Measurements from ENCODE around the gene GIPC3. TPM values are rescaled to one million over a fixed set of nuclear protein-coding genes. Genes with fewer than 3 reads are reported as not detected.

The GIPC3 gene
- total RNA-seq, 1 experiment from 2014 or later: 0.34 TPM

DNA sequence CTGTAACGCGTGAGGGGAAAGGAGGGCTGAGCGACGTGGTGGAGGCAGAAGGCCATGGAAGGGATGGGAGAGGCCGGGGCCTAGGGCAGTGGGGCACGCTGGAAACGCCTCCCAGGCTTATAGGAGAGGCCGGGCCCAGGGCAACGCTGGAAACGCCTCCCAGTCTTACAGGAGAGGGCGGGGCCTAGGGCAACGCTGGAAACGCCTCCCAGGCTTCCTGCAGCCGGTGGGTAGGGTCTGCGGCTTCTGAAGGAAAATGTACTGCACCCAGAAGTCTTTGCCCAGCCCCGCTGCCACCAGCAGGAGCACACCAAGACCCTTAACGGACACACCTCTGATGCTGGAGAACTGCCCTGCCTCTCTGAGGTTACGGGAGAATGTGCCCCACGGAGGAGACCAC is 32.2 kb downstream of the GIPC3 start:
- no peak for TF ChIP-seq EZH2 (IDR thresholded peaks at IDR 0.05; ENCODE audit: borderline replicate concordance, low read depth, low read length, poor library complexity, severe bottlenecking)
- TF ChIP-seq, protein P1, sequence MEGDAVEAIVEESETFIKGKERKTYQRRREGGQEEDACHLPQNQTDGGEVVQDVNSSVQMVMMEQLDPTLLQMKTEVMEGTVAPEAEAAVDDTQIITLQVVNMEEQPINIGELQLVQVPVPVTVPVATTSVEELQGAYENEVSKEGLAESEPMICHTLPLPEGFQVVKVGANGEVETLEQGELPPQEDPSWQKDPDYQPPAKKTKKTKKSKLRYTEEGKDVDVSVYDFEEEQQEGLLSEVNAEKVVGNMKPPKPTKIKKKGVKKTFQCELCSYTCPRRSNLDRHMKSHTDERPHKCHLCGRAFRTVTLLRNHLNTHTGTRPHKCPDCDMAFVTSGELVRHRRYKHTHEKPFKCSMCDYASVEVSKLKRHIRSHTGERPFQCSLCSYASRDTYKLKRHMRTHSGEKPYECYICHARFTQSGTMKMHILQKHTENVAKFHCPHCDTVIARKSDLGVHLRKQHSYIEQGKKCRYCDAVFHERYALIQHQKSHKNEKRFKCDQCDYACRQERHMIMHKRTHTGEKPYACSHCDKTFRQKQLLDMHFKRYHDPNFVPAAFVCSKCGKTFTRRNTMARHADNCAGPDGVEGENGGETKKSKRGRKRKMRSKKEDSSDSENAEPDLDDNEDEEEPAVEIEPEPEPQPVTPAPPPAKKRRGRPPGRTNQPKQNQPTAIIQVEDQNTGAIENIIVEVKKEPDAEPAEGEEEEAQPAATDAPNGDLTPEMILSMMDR (conservative IDR thresholded peaks at IDR 0.05; ENCODE audit: low read depth, low read length): no peak
- Histone ChIP-seq H3K36me3 (ENCODE audit: insufficient read depth, low read length, poor library complexity, severe bottlenecking) (peaks cover 2% of the 10 kb centered on the region), H3K27me3 (replicated peaks; ENCODE audit: insufficient read depth, low read depth, low read length, poor library complexity) (no peaks in the 10 kb centered on the region), H3K9me3 (ENCODE audit: low read depth, low read length, poor library complexity, severe bottlenecking) (no peaks in the 10 kb centered on the region), H3K27ac (ENCODE audit: low read depth, low read length, poor library complexity, severe bottlenecking) (no peak overlapping the region), H3K4me1 (ENCODE audit: insufficient read depth, low read length, poor library complexity, severe bottlenecking) (no peaks in the 10 kb centered on the region), H3K4me3 (ENCODE audit: low read depth, low read length, poor library complexity, severe bottlenecking) (no peak overlapping the region)
- ChIA-PET CTCF (no interaction called here), POLR2A (ENCODE audit: low non-redundant PET) (no interaction called here)
- no peak for DNase-seq (ENCODE audit: low spot score)
- no TSS peak for BruUV-seq (replicated peaks)
- intact Hi-C loops (cut with micrococcal nuclease; ENCODE audit: unreplicated experiment): loop anchor here (5.0 kb wide), 1 partner anchor 290 kb away; no protein-coding TSS in a partner anchor

DNA sequence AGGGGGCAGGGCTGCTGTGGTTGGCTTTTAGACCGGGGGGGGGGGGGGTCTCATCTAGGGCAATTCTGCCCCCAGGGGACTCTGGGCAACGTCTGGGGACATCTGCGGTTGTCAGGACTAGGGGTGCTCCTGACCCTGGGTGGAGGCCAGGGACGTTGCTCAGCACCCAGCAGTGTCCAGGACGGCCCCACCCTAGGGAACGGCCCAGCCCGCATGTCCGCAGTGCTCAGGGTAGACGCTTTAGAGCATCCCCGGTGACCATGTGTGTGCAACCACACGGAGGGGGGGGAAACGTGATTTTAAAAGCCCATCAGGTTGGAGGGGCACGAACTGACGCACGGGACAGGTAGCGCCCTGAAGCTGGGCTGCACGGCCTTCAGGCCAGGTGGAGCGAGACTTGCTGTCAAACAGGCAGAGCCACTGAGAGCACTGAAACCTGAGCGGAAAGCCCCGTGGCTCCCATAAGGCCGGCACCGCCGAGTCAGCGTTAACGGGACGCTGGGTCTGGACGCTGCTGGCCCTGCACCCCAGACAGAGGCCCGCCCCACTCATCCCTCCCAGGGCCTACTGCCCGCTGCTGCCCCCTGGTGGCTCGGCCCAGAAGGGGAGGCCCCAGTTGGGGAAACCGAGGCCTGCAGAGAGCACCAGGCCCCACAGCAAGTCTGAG is 33.0 kb downstream of the GIPC3 start:
- intact Hi-C loops (cut with micrococcal nuclease; ENCODE audit: unreplicated experiment): loop anchor here (2.0 to 5.0 kb wide), 2 partner anchors 31 to 291 kb away; no protein-coding TSS in a partner anchor
- peak; percentile 66 for DNase-seq (ENCODE audit: low spot score)
- BruUV-seq (replicated peaks): no TSS peak

DNA sequence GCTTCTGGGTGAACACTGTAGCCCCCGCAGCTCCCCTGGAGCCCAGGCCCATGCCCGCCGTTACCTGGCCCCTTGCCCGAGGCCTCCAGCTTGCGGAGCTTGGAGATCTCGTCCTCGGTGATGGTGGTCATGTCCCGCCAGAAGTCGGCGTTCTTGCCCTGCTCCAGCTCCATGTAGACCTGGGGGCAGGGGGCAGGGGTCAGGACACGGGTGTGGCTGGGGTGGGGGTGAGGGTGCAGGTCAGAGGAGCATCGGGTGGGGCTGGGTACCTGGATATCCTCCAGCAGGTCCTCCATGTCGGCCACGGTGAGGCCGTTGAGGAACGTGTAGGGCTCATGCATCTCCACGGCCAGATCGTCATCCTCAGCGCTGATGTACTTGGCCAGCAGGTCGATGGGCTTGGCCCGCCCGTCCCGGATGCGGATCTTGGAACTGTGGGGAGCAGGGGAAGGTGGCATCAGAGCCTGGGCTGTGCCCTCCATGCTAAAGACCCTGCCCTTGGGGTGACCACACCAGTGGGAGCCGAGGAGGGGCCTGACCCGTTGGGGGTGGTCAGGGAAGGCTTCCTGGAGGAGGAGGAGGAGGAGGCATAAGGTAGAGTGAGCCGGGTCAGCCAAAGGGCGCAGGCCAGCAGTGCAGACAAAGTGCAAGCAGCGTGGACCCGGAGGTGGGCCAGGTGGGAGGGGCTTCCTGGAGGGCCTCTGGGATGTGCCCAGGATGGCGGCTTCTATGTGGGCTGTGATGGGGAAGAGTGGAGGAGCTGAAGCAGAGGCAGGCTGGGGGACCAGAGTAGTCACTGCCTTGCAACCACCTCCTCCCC is 33.7 kb downstream of the GIPC3 start:
- no peaks in the 10 kb centered on the region for H3K4me1 ChIP-seq (ENCODE audit: insufficient read depth, low read length, poor library complexity, severe bottlenecking)
- no peaks in the 10 kb centered on the region for H3K9me3 ChIP-seq (ENCODE audit: low read depth, low read length, poor library complexity, severe bottlenecking)
- H3K27me3 ChIP-seq (replicated peaks; ENCODE audit: insufficient read depth, low read depth, low read length, poor library complexity): no peaks in the 10 kb centered on the region
- peaks cover 2% of the 10 kb centered on the region for H3K36me3 ChIP-seq (ENCODE audit: insufficient read depth, low read length, poor library complexity, severe bottlenecking)
- intact Hi-C loops (cut with micrococcal nuclease; ENCODE audit: unreplicated experiment): loop anchor here (2.0 to 5.0 kb wide), 2 partner anchors 32 to 292 kb away; no protein-coding TSS in a partner anchor
- H3K4me3 ChIP-seq (ENCODE audit: low read depth, low read length, poor library complexity, severe bottlenecking): no peak overlapping the region
- CTCF ChIA-PET: no interaction called here
- DNase-seq (ENCODE audit: low spot score): no peak
- POLR2A ChIA-PET (ENCODE audit: low non-redundant PET): no interaction called here
- TF ChIP-seq EZH2 (IDR thresholded peaks at IDR 0.05; ENCODE audit: borderline replicate concordance, low read depth, low read length, poor library complexity, severe bottlenecking): no peak
- TF ChIP-seq, protein P1 (conservative IDR thresholded peaks at IDR 0.05; ENCODE audit: low read depth, low read length): peak; percentile 15; the same call in 1 of the 2 replicates
- H3K27ac ChIP-seq (ENCODE audit: low read depth, low read length, poor library complexity, severe bottlenecking): no peak overlapping the region
- BruUV-seq (replicated peaks): no TSS peak

More for the DNA sequence above, 33.0 kb downstream of the GIPC3 start:
- H3K4me1 ChIP-seq (ENCODE audit: insufficient read depth, low read length, poor library complexity, severe bottlenecking): no peaks in the 10 kb centered on the region
- peaks cover 2% of the 10 kb centered on the region for H3K36me3 ChIP-seq (ENCODE audit: insufficient read depth, low read length, poor library complexity, severe bottlenecking)
- H3K4me3 ChIP-seq (ENCODE audit: low read depth, low read length, poor library complexity, severe bottlenecking): no peak overlapping the region
- H3K27ac ChIP-seq (ENCODE audit: low read depth, low read length, poor library complexity, severe bottlenecking): no peak overlapping the region
- ChIA-PET CTCF (no interaction called here), POLR2A (ENCODE audit: low non-redundant PET) (no interaction called here)
- no peak for TF ChIP-seq EZH2 (IDR thresholded peaks at IDR 0.05; ENCODE audit: borderline replicate concordance, low read depth, low read length, poor library complexity, severe bottlenecking)
- TF ChIP-seq, protein P1 (conservative IDR thresholded peaks at IDR 0.05; ENCODE audit: low read depth, low read length): peak; percentile 95
- no peaks in the 10 kb centered on the region for H3K9me3 ChIP-seq (ENCODE audit: low read depth, low read length, poor library complexity, severe bottlenecking)
- H3K27me3 ChIP-seq (replicated peaks; ENCODE audit: insufficient read depth, low read depth, low read length, poor library complexity): no peaks in the 10 kb centered on the region
